Measurements from ENCODE around the gene KCNK18.
"Not testable (repeated sequence)": the region's sequence is repeated elsewhere in the genome, so short reads cannot be mapped to it uniquely, and the experiment has no call there.

The KCNK18 gene

GRCh38 chr10:117230107-117230506, 32.8 kb downstream of the KCNK18 start:
- peaks cover 20 to 21% of the 10 kb centered on the region in 2 donors for H3K27me3 ChIP-seq (ENCODE audit: control insufficient read depth in 1 of 2, insufficient read depth in 2 of 2, low read length in 2 of 2)
- H3K36me3 ChIP-seq (ENCODE audit: control insufficient read depth in 1 of 2, insufficient read depth in 2 of 2, low read length in 2 of 2); H3K4me3 ChIP-seq (ENCODE audit: low read depth in 1 of 2, low read length in 2 of 2); H3K27ac ChIP-seq (ENCODE audit: low read depth, low read length); H3K9ac ChIP-seq (ENCODE audit: low read depth in 1 of 2, low read length in 2 of 2); H3K4me1 ChIP-seq (ENCODE audit: control insufficient read depth in 1 of 2, insufficient read depth in 2 of 2, low read length in 2 of 2); H3K9me3 ChIP-seq (ENCODE audit: control insufficient read depth in 1 of 2, low read length in 2 of 2): not testable (repeated sequence)

GRCh38 chr10:117237401-117237991, 40.2 kb downstream of the KCNK18 start:
- no peaks in the 10 kb centered on the region for H3K9me3 ChIP-seq (ENCODE audit: control insufficient read depth in 1 of 2, low read length in 2 of 2)
- H3K27ac ChIP-seq (ENCODE audit: low read depth, low read length): no peak overlapping the region
- H3K4me1 ChIP-seq (ENCODE audit: control insufficient read depth in 1 of 2, insufficient read depth in 2 of 2, low read length in 2 of 2): no peaks in the 10 kb centered on the region
- H3K9ac ChIP-seq (ENCODE audit: low read depth in 1 of 2, low read length in 2 of 2): no peak overlapping the region
- H3K4me3 ChIP-seq (ENCODE audit: low read depth in 1 of 2, low read length in 2 of 2): no peak overlapping the region
- H3K27me3 ChIP-seq (ENCODE audit: control insufficient read depth in 1 of 2, insufficient read depth in 2 of 2, low read length in 2 of 2): peaks cover 24 to 33% of the 10 kb centered on the region in 2 donors
- no peaks in the 10 kb centered on the region for H3K36me3 ChIP-seq (ENCODE audit: control insufficient read depth in 1 of 2, insufficient read depth in 2 of 2, low read length in 2 of 2)

- Histone ChIP-seq H3K9me3 (ENCODE audit: control insufficient read depth in 1 of 2, low read length in 2 of 2) (no peaks in the 10 kb centered on the region), H3K27me3 (ENCODE audit: control insufficient read depth in 1 of 2, insufficient read depth in 2 of 2, low read length in 2 of 2) (peaks cover 23 to 40% of the 10 kb centered on the region in 2 donors), H3K9ac (ENCODE audit: low read depth in 1 of 2, low read length in 2 of 2) (no peak overlapping the region), H3K4me3 (ENCODE audit: low read depth in 1 of 2, low read length in 2 of 2) (no peak overlapping the region), H3K4me1 (ENCODE audit: control insufficient read depth in 1 of 2, insufficient read depth in 2 of 2, low read length in 2 of 2) (no peaks in the 10 kb centered on the region), H3K27ac (ENCODE audit: low read depth, low read length) (no peak overlapping the region), H3K36me3 (ENCODE audit: control insufficient read depth in 1 of 2, insufficient read depth in 2 of 2, low read length in 2 of 2) (no peaks in the 10 kb centered on the region)
Measured at GRCh38 chr10:117239051-117239450, 41.8 kb downstream of the KCNK18 start.

GRCh38 chr10:117239721-117240620, 42.7 kb downstream of the KCNK18 start:
- Histone ChIP-seq H3K4me1 (ENCODE audit: control insufficient read depth in 1 of 2, insufficient read depth in 2 of 2, low read length in 2 of 2) (no peaks in the 10 kb centered on the region), H3K4me3 (ENCODE audit: low read depth in 1 of 2, low read length in 2 of 2) (no peak overlapping the region), H3K9ac (ENCODE audit: low read depth in 1 of 2, low read length in 2 of 2) (no peak overlapping the region), H3K9me3 (ENCODE audit: control insufficient read depth in 1 of 2, low read length in 2 of 2) (no peaks in the 10 kb centered on the region), H3K27ac (ENCODE audit: low read depth, low read length) (no peak overlapping the region), H3K27me3 (ENCODE audit: control insufficient read depth in 1 of 2, insufficient read depth in 2 of 2, low read length in 2 of 2) (peaks cover 25 to 35% of the 10 kb centered on the region in 2 donors), H3K36me3 (ENCODE audit: control insufficient read depth in 1 of 2, insufficient read depth in 2 of 2, low read length in 2 of 2) (no peaks in the 10 kb centered on the region)

- Histone ChIP-seq H3K4me3 (ENCODE audit: low read depth in 1 of 2, low read length in 2 of 2) (no peak within 1 kb of the TSS), H3K9me3 (ENCODE audit: control insufficient read depth in 1 of 2, low read length in 2 of 2) (no peaks in the 10 kb centered on the region), H3K27me3 (ENCODE audit: control insufficient read depth in 1 of 2, insufficient read depth in 2 of 2, low read length in 2 of 2) (peaks cover 20 to 33% of the 10 kb centered on the region in 2 donors), H3K9ac (ENCODE audit: low read depth in 1 of 2, low read length in 2 of 2) (no peak within 1 kb of the TSS), H3K36me3 (ENCODE audit: control insufficient read depth in 1 of 2, insufficient read depth in 2 of 2, low read length in 2 of 2) (no peaks in the 10 kb centered on the region), H3K4me1 (ENCODE audit: control insufficient read depth in 1 of 2, insufficient read depth in 2 of 2, low read length in 2 of 2) (no peaks in the 10 kb centered on the region), H3K27ac (ENCODE audit: low read depth, low read length) (no peak within 1 kb of the TSS)
Measured at GRCh38 chr10:117240621-117241529, 43.6 kb downstream of the KCNK18 start, which contains the start of gene SLC18A2. TSS of gene SLC18A2 (plus strand) at chr10:117241114. CDS start at chr10:117241694, 580 bp downstream.

GRCh38 chr10:117241541-117242462, 44.5 kb downstream of the KCNK18 start:
- Histone ChIP-seq H3K27me3 (ENCODE audit: control insufficient read depth in 1 of 2, insufficient read depth in 2 of 2, low read length in 2 of 2) (peaks cover 19 to 27% of the 10 kb centered on the region in 2 donors), H3K4me3 (ENCODE audit: low read depth in 1 of 2, low read length in 2 of 2) (no peak overlapping the region)

GRCh38 chr10:117242463-117242832, 45.2 kb downstream of the KCNK18 start:
- peaks cover 24 to 27% of the 10 kb centered on the region in 2 donors for H3K27me3 ChIP-seq (ENCODE audit: control insufficient read depth in 1 of 2, insufficient read depth in 2 of 2, low read length in 2 of 2)
- no peak overlapping the region for H3K27ac ChIP-seq (ENCODE audit: low read depth, low read length)
- H3K9ac ChIP-seq (ENCODE audit: low read depth in 1 of 2, low read length in 2 of 2): no peak overlapping the region
- H3K9me3 ChIP-seq (ENCODE audit: control insufficient read depth in 1 of 2, low read length in 2 of 2): no peaks in the 10 kb centered on the region
- H3K4me1 ChIP-seq (ENCODE audit: control insufficient read depth in 1 of 2, insufficient read depth in 2 of 2, low read length in 2 of 2): no peaks in the 10 kb centered on the region
- H3K36me3 ChIP-seq (ENCODE audit: control insufficient read depth in 1 of 2, insufficient read depth in 2 of 2, low read length in 2 of 2): no peaks in the 10 kb centered on the region
- H3K4me3 ChIP-seq (ENCODE audit: low read depth in 1 of 2, low read length in 2 of 2): no peak overlapping the region

More at GRCh38 chr10:117241541-117242462, 44.5 kb downstream of the KCNK18 start:
- no peak overlapping the region for H3K9ac ChIP-seq (ENCODE audit: low read depth in 1 of 2, low read length in 2 of 2)
- H3K27ac ChIP-seq (ENCODE audit: low read depth, low read length): no peak overlapping the region
- no peaks in the 10 kb centered on the region for H3K36me3 ChIP-seq (ENCODE audit: control insufficient read depth in 1 of 2, insufficient read depth in 2 of 2, low read length in 2 of 2)
- no peaks in the 10 kb centered on the region for H3K9me3 ChIP-seq (ENCODE audit: control insufficient read depth in 1 of 2, low read length in 2 of 2)
- no peaks in the 10 kb centered on the region for H3K4me1 ChIP-seq (ENCODE audit: control insufficient read depth in 1 of 2, insufficient read depth in 2 of 2, low read length in 2 of 2)

- Histone ChIP-seq H3K36me3 (ENCODE audit: control insufficient read depth in 1 of 2, insufficient read depth in 2 of 2, low read length in 2 of 2) (no peaks in the 10 kb centered on the region), H3K9ac (ENCODE audit: low read depth in 1 of 2, low read length in 2 of 2) (no peak overlapping the region), H3K9me3 (ENCODE audit: control insufficient read depth in 1 of 2, low read length in 2 of 2) (no peaks in the 10 kb centered on the region), H3K27ac (ENCODE audit: low read depth, low read length) (no peak overlapping the region), H3K4me3 (ENCODE audit: low read depth in 1 of 2, low read length in 2 of 2) (no peak overlapping the region), H3K4me1 (ENCODE audit: control insufficient read depth in 1 of 2, insufficient read depth in 2 of 2, low read length in 2 of 2) (no peaks in the 10 kb centered on the region), H3K27me3 (ENCODE audit: control insufficient read depth in 1 of 2, insufficient read depth in 2 of 2, low read length in 2 of 2) (peaks cover 15 to 20% of the 10 kb centered on the region in 2 donors)
Measured at GRCh38 chr10:117246997-117247671, 49.8 kb downstream of the KCNK18 start.

Measured in duodenal mucosa (tissue), 2 donors.